Glomerular endothelial cell (primary cell): ENCODE data around the gene CCDC70. TPM values are rescaled to one million over a fixed set of nuclear protein-coding genes. Genes with fewer than 3 reads are reported as not detected.
"Not testable (repeated sequence)": the region's sequence is repeated elsewhere in the genome, so short reads cannot be mapped to it uniquely, and the experiment has no call there.

ENCODE experiments used
- DNase-seq: peaks from one replicate; pipeline ENCODE4 v3.0.0-alpha.2; 2011; ENCODE audit warnings: low read depth, low spot score; ENCODE audit errors: extremely low read depth
- total RNA-seq: library from RNA; depleted of rRNA; stranded (reverse); fragments of >200 nt; gene quantifications from 2 replicates; pipeline ENCODE4 v1.2.3, GENCODE V29; 2015

Gene CCDC70
- total RNA-seq, 1 donor from 2014 or later = not detected

DNA sequence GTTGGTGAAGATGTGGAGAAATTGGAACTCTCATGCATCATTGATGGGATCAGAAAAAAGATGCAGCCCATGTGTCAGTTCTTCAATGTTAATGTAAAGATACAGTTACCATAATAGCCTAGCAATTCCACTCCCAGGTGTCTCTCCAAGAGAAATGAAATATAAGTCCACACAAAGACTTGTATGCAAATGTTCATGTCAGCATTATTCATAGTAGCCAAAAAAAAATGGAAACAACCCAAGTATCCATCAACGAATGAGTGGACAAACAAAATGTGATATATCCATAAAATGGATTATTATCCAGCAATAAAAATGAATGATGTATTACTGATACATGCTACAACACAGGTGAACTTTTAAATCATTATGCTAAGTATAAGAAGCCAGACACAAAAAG is 38.7 kb downstream of the CCDC70 start:
- no peak for DNase-seq

DNA sequence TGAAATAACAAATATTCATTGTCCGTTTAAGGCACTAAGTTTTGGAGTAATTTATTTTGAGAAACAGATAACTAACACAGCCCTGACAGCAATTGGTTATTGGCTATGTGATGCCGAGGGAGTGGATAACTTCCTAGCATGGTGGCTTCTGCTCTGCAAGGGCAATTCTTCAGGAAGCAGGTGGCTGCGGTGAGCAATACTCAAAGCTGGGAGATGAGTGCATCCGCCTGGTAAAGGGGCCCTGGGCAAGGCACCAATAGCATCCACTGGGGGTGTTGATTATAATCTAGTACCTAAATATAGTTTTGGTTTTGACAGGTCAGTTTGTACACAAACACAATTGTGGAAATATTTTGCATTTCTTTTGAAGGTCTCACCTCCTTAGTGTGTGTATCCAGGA is 41.0 kb downstream of the CCDC70 start:
- no peak for DNase-seq

DNA sequence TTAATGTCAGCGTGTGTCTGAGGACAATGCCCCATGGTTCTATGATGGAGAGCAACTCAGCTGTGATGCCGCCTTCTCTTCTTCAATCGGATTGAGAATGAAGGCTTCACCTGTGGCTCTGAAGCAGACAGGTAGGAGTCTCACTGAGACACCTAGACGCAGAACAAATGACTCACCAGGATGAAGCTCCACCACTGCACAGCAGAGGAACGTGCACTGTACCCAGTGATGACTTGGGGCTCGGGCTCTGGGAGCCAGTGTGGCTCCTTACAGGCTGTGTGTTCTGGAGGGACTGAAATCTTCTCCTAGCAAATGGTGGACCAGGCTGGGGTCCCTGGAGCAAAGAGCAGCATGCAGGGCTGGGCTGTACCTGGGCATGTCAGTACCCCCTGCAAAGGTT is 44.0 kb downstream of the CCDC70 start:
- DNase-seq = no peak

DNA sequence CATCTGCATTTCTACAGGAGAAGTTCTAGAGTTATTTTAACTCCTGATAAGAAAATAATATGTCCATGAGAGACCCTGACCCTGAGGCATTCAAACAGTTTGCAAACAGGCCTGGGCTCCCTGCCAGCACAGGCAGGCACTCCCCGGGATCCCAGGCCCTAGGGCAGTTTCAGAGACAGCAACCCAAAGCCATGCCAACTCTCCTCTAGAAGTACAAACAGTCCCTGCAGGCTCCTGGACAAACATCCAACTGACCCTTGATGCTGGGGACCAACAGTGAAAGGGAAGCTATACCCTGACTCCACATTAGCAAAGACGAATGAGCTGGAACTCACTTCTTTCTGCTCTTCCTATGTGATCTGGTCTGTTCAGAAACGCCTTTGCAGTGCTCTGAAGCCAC is 44.8 kb downstream of the CCDC70 start:
- DNase-seq = no peak

DNA sequence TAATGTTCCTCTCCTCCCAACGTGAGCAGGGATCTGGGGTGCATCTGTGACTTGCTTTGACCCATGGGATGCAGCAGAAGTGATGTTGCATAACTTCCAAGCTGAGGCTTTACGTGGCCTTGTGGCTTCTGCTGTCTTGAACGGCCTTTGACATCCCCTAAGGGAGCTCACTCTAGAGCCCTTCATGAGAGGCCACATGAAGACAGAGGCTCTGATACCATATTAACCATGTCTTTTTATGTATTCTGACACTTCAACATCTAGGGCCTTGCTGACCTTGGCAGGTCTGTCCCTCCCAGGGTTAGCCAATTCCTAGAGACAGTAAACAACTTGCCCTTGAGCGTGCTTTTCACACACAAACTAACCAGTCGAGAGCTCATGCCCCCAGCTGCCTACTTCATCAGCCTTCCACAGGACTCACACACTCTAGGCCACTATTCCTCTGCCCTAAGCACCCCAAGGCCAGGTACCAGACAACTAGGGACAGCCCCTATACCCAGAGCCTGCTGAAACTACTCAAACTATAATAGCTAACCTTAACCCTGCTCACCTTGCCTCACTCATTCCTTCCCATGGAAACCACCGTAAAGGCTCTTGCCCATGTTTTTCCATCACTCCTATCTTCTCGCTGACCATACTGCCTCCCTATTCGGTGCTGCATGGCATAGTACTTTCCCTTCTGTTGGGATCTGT is 45.4 kb downstream of the CCDC70 start:
- DNase-seq = no peak

DNA sequence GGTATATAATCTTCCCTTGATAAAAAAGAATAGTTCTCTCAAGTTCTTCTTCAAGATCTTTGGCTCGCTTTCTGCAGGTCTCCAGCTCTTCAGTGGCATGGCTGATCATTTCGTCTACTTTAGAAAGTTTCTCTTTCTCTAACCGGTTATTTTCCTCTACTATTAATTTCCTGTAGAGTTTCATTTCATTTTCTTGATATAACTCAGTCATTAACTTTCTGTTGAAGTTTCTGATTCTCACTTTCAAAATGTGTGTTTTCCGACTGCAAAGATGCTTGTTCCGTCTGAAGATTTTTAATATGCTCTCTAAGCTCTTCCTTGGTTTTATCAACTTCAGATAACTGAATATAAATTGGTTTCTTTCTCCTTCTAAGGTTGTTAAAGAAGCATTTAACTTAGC is 47.5 kb downstream of the CCDC70 start:
- not testable (repeated sequence) for DNase-seq

DNA sequence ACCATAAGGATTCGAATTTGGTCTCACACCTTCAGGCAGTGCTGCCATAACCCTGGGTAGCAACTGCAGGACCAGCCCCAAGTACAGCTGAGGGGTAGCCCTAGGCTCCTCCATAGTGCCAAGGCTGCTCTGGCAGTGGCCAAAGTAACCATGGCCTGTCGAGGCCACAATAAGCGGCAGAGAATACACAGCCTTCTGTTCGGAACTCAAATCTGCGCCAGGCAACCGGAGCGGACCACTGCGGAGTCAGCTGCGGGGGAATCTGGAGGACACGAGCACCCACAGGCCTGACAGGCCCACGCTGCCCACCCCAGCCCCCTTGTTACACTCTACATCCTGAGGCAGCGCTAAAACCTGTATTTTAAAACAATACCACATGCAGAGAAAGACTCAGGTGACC is 48.7 kb downstream of the CCDC70 start:
- no peak for DNase-seq

DNA sequence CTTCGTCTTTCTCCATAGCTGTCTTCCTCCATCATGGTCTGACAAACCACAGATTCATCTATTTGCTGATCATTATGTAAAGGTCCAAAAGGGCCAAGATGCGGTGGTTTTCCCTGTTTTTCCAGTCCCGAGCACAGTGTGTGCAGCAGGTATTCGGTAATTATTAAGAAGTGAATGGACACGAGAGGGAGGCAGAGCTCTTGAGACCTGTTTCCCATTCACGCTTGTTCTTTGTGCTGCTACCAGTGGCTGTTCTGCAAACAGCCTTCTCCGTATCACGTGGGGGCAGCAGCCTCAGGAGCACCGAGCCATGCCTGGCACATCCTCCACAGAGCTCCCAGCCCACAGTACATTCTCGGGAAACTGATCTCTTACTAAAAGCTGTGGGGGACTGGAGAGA is 50.3 kb downstream of the CCDC70 start:
- DNase-seq = no peak

DNA sequence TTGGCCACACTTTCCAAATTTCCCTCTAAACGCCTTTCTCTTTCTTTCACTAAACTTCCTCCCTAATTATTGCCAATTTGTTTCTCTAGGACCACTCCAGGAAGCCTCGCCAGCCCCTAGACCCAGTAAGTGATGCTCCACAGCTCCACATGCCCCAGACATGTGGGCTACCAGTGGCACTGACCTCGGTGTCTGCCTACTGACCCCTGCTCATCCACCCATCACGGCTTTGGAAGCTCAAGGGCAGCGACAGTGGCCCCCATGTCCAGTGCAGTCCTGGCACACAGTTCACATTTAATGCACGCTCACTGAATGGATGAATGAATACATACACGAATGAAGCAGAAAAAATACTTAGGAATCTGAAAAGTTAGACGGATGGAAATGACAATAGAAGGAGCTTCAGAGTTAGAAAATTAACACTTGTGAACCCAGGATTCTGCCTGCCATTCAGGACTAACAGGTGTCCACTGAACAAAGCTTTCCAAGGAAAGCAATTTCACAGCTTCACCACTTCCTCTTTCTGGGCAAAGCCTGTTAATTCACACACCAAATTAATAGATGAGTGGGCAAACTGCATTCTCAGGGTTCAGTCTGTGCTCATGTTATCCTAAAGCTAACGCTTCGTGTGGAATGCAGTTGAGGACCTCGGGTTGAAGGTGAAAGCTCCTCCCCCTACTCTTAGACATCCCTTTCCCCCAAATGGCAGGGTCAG is 50.9 kb downstream of the CCDC70 start:
- DNase-seq = no peak

DNA sequence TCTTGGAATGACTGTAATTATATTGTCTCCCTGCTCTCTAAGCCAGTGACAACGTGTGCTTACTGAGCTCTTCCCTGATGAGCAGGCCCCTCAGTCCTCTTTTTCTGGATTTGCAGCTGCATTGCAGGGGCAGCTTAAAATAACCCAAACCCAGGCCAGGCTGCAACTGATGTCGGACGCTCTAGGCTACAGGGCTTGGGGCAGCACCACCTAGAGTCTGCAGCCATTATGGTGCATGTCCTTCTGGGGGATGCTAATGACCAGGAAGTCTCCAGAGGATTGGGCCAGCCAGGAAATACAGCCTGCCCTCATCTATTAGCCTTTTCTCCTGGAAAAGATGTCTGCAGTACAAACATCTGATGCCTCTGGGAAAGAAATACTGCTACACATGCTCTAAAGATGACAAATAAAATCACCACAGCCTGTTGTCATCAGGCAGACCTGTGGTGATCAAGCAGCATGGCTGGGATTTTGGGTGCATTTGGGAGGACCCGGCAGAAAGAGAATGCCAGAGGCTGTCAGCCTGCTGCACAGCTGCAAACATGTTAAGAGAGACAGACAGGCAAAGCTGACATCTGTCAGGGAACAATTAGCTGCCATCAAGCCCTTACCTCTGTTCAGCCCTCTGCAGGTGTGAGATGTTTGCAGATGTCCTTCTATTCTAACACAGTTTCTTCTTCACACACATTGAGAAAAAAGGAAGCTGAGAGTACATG is 51.8 kb downstream of the CCDC70 start:
- DNase-seq = no peak

DNA sequence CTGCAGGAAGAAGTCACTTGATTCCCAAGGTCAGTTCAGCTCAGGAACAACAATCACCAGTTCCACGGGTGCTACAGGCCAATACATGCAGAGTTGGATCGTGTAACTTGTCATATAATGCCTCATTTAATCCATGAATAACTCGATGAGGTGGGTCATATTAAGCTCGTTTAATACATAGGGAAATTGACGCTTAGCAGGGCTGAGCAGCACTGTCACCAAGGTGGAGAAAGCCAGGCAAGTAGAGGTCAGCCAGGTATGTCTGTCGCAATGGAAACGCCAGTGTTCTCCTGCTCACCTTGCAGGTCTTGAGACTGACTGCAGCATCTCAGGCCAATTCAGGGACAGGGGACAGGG is 52.3 kb downstream of the CCDC70 start:
- DNase-seq = no peak

Other genes with a start within 250 kb of the CCDC70 start
- gene DHRS12, start 57.8 kb upstream of the CCDC70 start, total RNA-seq = 10.3 and 14.2 TPM in 2 replicates
- not detected in 2 replicates for gene TMEM272, start 16.8 kb upstream of the CCDC70 start, total RNA-seq
- 9.9 and 16.5 TPM in 2 replicates for gene ATP7B, start 149.5 kb downstream of the CCDC70 start, total RNA-seq
- gene ALG11, start 150.4 kb downstream of the CCDC70 start, total RNA-seq = 19.8 and 28.3 TPM in 2 replicates
- 11.6 and 11.7 TPM in 2 replicates for gene UTP14C, start 162.7 kb downstream of the CCDC70 start, total RNA-seq